ENCODE data around the gene LTBR.

DNA sequence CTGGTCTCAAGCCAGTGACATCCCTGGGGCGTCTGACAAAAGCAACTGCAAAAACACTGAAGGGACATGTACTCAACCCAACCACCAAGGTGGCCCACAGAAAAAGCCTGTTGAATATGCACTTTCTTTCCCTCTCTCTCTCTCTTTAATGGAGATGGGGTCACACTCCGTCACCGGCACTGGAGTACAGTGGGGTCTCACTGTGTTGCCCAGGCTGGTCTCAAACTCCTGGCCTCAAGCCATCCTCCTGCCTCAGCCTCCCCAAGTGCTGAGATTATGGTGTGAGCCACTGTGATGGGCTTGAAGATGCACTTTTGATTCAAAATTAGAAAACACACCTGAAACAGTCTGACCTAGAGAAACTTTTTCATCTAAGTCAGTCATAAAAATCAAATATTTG, 53.6 kb downstream of the LTBR start:
- TF ChIP-seq, protein P1, sequence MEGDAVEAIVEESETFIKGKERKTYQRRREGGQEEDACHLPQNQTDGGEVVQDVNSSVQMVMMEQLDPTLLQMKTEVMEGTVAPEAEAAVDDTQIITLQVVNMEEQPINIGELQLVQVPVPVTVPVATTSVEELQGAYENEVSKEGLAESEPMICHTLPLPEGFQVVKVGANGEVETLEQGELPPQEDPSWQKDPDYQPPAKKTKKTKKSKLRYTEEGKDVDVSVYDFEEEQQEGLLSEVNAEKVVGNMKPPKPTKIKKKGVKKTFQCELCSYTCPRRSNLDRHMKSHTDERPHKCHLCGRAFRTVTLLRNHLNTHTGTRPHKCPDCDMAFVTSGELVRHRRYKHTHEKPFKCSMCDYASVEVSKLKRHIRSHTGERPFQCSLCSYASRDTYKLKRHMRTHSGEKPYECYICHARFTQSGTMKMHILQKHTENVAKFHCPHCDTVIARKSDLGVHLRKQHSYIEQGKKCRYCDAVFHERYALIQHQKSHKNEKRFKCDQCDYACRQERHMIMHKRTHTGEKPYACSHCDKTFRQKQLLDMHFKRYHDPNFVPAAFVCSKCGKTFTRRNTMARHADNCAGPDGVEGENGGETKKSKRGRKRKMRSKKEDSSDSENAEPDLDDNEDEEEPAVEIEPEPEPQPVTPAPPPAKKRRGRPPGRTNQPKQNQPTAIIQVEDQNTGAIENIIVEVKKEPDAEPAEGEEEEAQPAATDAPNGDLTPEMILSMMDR (conservative IDR thresholded peaks at IDR 0.05) = no peak
- TF ChIP-seq EZH2 (IDR thresholded peaks at IDR 0.05; ENCODE audit: low read depth) = no peak
